ENCODE data around the gene BEGAIN. TPM values are rescaled to one million over a fixed set of nuclear protein-coding genes. Genes with fewer than 3 reads are reported as not detected.
A peak's percentile ranks its signal among the peaks of the same experiment; 100 is the strongest.

Gene BEGAIN
- total and polyA plus RNA-seq, 8 donors, result 1.2 to 3.6 (median 2.0) TPM

GRCh38 chr14:100629696-100630095, 42.5 kb upstream of the BEGAIN start:
- DNase-seq (peak in 1 of 4 donors; percentile 61), ATAC-seq (no peak)
- Histone ChIP-seq H3K27ac (no peak overlapping the region), H3K4me3 (no peak overlapping the region), H3K9me3 (no peaks in the 10 kb centered on the region), H3K36me3 (no peaks in the 10 kb centered on the region), H3K4me1 (no peaks in the 10 kb centered on the region), H3K27me3 (peaks cover 0 to 25% of the 10 kb centered on the region in 2 donors)
- intact Hi-C loops (cut with DNase I), result loop anchor here in 1 of 2 donors (10.0 kb wide), 1 partner anchor 245 kb away; no protein-coding TSS in a partner anchor
- TF ChIP-seq, protein P1, sequence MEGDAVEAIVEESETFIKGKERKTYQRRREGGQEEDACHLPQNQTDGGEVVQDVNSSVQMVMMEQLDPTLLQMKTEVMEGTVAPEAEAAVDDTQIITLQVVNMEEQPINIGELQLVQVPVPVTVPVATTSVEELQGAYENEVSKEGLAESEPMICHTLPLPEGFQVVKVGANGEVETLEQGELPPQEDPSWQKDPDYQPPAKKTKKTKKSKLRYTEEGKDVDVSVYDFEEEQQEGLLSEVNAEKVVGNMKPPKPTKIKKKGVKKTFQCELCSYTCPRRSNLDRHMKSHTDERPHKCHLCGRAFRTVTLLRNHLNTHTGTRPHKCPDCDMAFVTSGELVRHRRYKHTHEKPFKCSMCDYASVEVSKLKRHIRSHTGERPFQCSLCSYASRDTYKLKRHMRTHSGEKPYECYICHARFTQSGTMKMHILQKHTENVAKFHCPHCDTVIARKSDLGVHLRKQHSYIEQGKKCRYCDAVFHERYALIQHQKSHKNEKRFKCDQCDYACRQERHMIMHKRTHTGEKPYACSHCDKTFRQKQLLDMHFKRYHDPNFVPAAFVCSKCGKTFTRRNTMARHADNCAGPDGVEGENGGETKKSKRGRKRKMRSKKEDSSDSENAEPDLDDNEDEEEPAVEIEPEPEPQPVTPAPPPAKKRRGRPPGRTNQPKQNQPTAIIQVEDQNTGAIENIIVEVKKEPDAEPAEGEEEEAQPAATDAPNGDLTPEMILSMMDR (IDR thresholded peaks at IDR 0.05), result no peak

GRCh38 chr14:100629098-100629497, 41.9 kb upstream of the BEGAIN start:
- no peaks in the 10 kb centered on the region for H3K4me1 ChIP-seq
- ATAC-seq (no peak), DNase-seq (peak in 1 of 4 donors; percentile 65)
- no peak overlapping the region for H3K4me3 ChIP-seq
- H3K27me3 ChIP-seq, result peaks cover 0 to 25% of the 10 kb centered on the region in 2 donors
- intact Hi-C loops (cut with DNase I), result no loop called here
- TF ChIP-seq, protein P1 (IDR thresholded peaks at IDR 0.05), result no peak
- no peaks in the 10 kb centered on the region for H3K36me3 ChIP-seq
- H3K9me3 ChIP-seq, result no peaks in the 10 kb centered on the region
- H3K27ac ChIP-seq, result no peak overlapping the region

GRCh38 chr14:100628225-100628624, 41.0 kb upstream of the BEGAIN start:
- ATAC-seq (no peak), DNase-seq (no peak)
- H3K4me1 ChIP-seq, result no peaks in the 10 kb centered on the region
- H3K27ac ChIP-seq, result no peak overlapping the region
- peaks cover 0 to 28% of the 10 kb centered on the region in 2 donors for H3K27me3 ChIP-seq
- no peaks in the 10 kb centered on the region for H3K36me3 ChIP-seq
- no peak overlapping the region for H3K4me3 ChIP-seq
- intact Hi-C loops (cut with DNase I), result no loop called here
- TF ChIP-seq, protein P1 (IDR thresholded peaks at IDR 0.05), result no peak
- H3K9me3 ChIP-seq, result no peaks in the 10 kb centered on the region

DNA sequence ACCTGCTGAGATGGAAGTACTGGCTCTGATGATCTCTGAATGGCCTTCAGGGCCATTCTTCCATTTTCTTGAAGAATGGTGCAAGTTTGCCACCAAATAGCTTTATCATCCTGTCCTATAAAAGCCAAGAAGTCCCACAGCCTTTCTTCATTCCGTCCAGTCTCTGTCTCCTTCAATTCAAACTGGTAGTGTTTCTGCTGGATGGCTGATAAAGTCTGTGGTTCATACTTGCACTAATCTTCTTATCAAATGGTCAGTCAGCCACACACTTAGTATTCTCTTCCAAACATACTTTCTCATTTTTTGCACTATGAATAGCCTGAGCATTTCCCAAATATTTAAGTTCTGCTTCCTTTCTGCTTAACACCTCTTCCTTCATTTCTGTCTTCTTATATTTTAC, 39.4 kb upstream of the BEGAIN start:
- intact Hi-C loops (cut with DNase I), result no loop called here
- Histone ChIP-seq H3K4me3 (no peak overlapping the region), H3K9me3 (no peaks in the 10 kb centered on the region), H3K36me3 (no peaks in the 10 kb centered on the region), H3K27me3 (peaks cover 0 to 42% of the 10 kb centered on the region in 2 donors), H3K4me1 (peaks cover 0 to 10% of the 10 kb centered on the region in 2 donors), H3K27ac (no peak overlapping the region)
- TF ChIP-seq, protein P1 (IDR thresholded peaks at IDR 0.05), result no peak
- DNase-seq, result no peak
- ATAC-seq, result no peak

GRCh38 chr14:100623961-100624360, 36.7 kb upstream of the BEGAIN start:
- ATAC-seq, result no peak
- Histone ChIP-seq H3K9me3 (no peaks in the 10 kb centered on the region), H3K27me3 (peaks cover 0 to 46% of the 10 kb centered on the region in 2 donors), H3K27ac (no peak overlapping the region), H3K4me3 (no peak overlapping the region), H3K4me1 (peaks cover 0 to 14% of the 10 kb centered on the region in 2 donors), H3K36me3 (no peaks in the 10 kb centered on the region)
- peak in 1 of 4 donors; percentile 14 for DNase-seq
- intact Hi-C loops (cut with DNase I), result no loop called here
- TF ChIP-seq, protein P1 (IDR thresholded peaks at IDR 0.05), result no peak

Measured in left lung (tissue), 10 donors.